ENCODE results near the gene DHRS7C. TPM values are rescaled to one million over a fixed set of nuclear protein-coding genes. Genes with fewer than 3 reads are reported as not detected.
A peak's percentile ranks its signal among the peaks of the same experiment; 100 is the strongest.

The DHRS7C gene
- total RNA-seq, 2 donors from 2014 or later: 79.3 to 201 TPM

DNA sequence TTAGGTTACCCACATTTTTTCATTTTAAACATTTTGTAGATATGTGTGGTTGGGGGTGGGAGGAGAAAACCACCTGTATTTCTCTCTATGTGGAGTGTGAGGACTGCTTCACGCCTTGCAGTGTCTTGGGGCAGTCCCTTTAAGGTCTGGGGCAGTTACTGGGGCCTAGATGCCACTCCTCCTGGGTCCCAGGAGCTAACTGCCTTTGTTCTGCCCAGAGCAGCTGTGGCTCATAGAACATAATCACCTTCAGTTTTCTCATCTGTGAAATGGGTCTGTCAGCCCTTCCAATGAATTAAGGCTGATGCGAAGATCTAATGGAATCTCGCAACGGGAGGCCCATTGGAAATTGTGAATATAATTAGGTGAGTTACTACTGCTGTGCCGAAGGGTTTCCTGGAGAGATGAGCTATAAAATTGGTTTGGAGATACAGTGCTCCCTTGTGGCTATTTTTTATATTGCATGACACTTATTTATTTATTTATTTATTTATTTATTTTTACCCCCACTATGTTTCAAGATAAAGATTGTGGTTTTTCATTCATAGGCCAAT lies 22.9 kb downstream of the DHRS7C start:
- TF ChIP-seq, protein P1, sequence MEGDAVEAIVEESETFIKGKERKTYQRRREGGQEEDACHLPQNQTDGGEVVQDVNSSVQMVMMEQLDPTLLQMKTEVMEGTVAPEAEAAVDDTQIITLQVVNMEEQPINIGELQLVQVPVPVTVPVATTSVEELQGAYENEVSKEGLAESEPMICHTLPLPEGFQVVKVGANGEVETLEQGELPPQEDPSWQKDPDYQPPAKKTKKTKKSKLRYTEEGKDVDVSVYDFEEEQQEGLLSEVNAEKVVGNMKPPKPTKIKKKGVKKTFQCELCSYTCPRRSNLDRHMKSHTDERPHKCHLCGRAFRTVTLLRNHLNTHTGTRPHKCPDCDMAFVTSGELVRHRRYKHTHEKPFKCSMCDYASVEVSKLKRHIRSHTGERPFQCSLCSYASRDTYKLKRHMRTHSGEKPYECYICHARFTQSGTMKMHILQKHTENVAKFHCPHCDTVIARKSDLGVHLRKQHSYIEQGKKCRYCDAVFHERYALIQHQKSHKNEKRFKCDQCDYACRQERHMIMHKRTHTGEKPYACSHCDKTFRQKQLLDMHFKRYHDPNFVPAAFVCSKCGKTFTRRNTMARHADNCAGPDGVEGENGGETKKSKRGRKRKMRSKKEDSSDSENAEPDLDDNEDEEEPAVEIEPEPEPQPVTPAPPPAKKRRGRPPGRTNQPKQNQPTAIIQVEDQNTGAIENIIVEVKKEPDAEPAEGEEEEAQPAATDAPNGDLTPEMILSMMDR (IDR thresholded peaks at IDR 0.05): peak; percentile 70 to 79
- no peak for DNase-seq (ENCODE audit: low spot score)
- H3K27ac ChIP-seq: no peak overlapping the region

DNA sequence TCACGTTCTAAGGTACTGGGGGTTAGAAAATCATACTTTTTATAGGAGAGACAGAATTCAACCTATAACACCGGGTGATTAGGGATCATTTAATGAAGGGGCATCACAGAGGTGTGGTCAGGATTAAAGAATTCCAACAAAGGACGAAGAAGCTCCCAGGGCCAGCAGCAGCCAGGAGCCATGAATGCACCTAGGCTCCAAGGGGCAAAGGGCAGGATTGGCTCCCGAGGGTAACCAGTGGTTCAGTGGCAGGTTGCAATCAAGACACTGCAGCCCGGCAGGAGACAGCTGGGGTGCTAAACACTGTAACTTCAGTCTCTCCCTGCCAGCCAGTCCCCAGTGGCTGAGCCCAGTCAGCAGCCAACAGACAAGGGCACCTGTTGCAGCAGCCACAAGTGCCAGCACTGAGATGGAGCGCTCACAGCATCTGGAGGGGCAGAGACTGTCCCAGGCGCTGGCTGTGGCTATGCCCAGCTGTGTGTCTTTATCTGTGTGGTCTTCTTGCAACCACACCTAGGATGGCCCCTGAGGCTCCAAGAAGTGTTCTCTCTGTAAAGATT lies 23.9 kb downstream of the DHRS7C start:
- Histone ChIP-seq H3K9me3 (no peaks in the 10 kb centered on the region), H3K4me1 (no peaks in the 10 kb centered on the region), H3K27ac (no peak overlapping the region), H3K27me3 (no peaks in the 10 kb centered on the region), H3K36me3 (no peaks in the 10 kb centered on the region), H3K4me3 (no peak overlapping the region)
- DNase-seq (ENCODE audit: low spot score): no peak
- TF ChIP-seq, protein P1 (IDR thresholded peaks at IDR 0.05): no peak

More for the DNA sequence above, 22.9 kb downstream of the DHRS7C start:
- no peaks in the 10 kb centered on the region for H3K9me3 ChIP-seq
- H3K4me1 ChIP-seq: no peaks in the 10 kb centered on the region
- H3K36me3 ChIP-seq: no peaks in the 10 kb centered on the region
- H3K27me3 ChIP-seq: no peaks in the 10 kb centered on the region
- no peak overlapping the region for H3K4me3 ChIP-seq

DNA sequence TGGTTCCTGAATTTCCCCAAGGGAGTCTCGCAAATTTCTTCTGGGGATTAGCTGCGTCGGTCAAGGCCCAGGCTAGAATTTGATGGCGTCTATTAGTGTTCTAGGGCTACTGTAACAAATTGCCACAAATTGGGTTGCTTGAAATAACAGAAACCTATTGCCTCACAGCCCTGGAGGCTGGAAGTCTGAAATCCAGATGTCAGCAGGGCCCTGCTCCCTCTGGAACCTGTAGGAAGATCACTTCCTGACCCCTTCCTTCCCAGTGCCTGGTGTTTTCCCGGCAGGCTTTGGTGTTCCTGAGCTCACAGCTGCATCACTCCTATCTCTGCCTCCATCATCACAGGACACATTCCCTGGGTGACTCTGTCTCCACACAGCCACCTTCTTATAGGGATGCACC lies 24.4 kb downstream of the DHRS7C start:
- TF ChIP-seq, protein P1 (IDR thresholded peaks at IDR 0.05): no peak
- Histone ChIP-seq H3K27me3 (no peaks in the 10 kb centered on the region), H3K4me3 (no peak overlapping the region), H3K4me1 (no peaks in the 10 kb centered on the region), H3K9me3 (no peaks in the 10 kb centered on the region), H3K27ac (no peak overlapping the region), H3K36me3 (no peaks in the 10 kb centered on the region)
- no peak for DNase-seq (ENCODE audit: low spot score)

DNA sequence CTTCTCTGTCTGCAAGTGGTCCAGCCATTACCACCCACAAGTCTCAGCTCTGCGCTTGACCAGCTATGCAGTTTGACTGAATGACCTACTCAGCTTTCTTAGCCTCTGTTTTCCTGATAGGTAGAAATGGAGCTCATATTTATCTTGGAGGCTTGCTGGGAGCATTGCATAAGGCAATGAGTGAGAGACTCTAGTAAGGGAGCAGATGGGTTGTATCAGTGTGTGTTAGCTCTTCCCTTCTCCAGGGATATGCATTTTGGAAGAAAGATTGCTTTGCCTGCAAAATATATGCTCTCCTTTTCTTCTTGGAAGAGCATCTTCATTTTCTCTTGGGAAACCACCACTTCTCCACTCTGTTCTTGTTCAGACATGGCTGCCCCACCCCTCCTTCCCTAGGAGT lies 26.1 kb downstream of the DHRS7C start:
- DNase-seq (ENCODE audit: low spot score): no peak
- TF ChIP-seq, protein P1 (IDR thresholded peaks at IDR 0.05): no peak
- Histone ChIP-seq H3K27ac (no peak overlapping the region), H3K36me3 (no peaks in the 10 kb centered on the region), H3K4me1 (no peaks in the 10 kb centered on the region), H3K27me3 (no peaks in the 10 kb centered on the region), H3K4me3 (no peak overlapping the region), H3K9me3 (no peaks in the 10 kb centered on the region)

DNA sequence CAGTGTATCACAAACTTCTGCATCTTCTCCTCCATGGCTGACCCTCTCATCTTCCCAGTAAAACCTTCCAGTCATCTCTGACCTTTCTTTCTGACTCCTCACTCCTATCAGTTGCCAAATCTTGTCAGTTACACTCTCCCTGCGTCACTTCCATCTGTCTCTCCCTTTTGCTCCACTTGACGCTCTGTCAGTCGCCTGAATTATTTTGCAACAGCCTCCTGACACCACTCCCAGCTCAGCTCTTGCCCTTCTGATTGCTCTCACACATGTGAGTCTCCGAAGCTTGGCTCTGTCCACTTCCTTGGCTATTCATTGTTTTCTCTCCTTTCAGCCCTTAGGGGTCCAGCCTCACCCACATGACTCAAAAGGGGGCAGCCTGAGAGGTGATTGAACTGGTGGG lies 27.7 kb downstream of the DHRS7C start:
- no peak overlapping the region for H3K4me3 ChIP-seq
- no peak for DNase-seq (ENCODE audit: low spot score)
- no peaks in the 10 kb centered on the region for H3K36me3 ChIP-seq
- no peaks in the 10 kb centered on the region for H3K27me3 ChIP-seq
- H3K4me1 ChIP-seq: no peaks in the 10 kb centered on the region
- TF ChIP-seq, protein P1 (IDR thresholded peaks at IDR 0.05): no peak
- H3K9me3 ChIP-seq: no peaks in the 10 kb centered on the region
- H3K27ac ChIP-seq: no peak overlapping the region

DNA sequence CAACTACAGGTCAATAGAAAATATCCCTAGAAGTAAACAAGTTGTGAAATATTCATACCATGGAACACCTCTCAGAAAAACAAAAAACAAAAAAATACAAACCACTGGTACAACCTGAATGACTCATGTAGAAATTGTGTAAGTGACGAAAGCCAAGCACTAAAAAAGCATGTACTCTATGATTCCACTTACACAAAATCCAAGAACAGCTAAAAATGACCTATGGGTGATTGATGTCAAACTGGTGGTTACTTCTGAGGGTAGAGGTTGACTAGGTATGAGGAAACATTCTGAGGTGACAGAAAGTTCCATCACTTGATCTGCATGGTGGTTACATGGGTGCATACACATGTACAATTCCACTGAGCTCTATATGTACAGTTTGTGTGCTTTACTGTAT lies 31.1 kb downstream of the DHRS7C start:
- DNase-seq (ENCODE audit: low spot score): no peak
- H3K36me3 ChIP-seq: no peaks in the 10 kb centered on the region
- TF ChIP-seq, protein P1 (IDR thresholded peaks at IDR 0.05): no peak
- no peaks in the 10 kb centered on the region for H3K9me3 ChIP-seq
- no peaks in the 10 kb centered on the region for H3K4me1 ChIP-seq
- H3K4me3 ChIP-seq: no peak overlapping the region
- H3K27me3 ChIP-seq: no peaks in the 10 kb centered on the region
- H3K27ac ChIP-seq: no peak overlapping the region

Data from right atrium auricular region (tissue), 2 donors.